SHP77 treated with DMSO at 0.1 percent for 48 hours (cell line): ENCODE data around the gene SZT2.

ENCODE experiments used
- DNase-seq: peaks from one replicate; lab custom pipeline; 2025; lab: John Stamatoyannopoulos, UW

The SZT2 gene

GRCh38 chr1:43423672-43424550 lies 34.2 kb downstream of the SZT2 start:
- no peak for DNase-seq

GRCh38 chr1:43425045-43425444 lies 35.3 kb downstream of the SZT2 start:
- no peak for DNase-seq

GRCh38 chr1:43426221-43426620 lies 36.5 kb downstream of the SZT2 start:
- no peak for DNase-seq

- no peak for DNase-seq
These were observed 37.8 kb downstream of the SZT2 start for GRCh38 chr1:43427524-43427923.

GRCh38 chr1:43427941-43428340 lies 38.2 kb downstream of the SZT2 start:
- DNase-seq, result no peak

GRCh38 chr1:43430831-43431230 lies 41.1 kb downstream of the SZT2 start:
- DNase-seq, result no peak

GRCh38 chr1:43431676-43432075 lies 42.0 kb downstream of the SZT2 start:
- DNase-seq, result no peak

GRCh38 chr1:43432171-43432860 lies 42.6 kb downstream of the SZT2 start:
- no peak for DNase-seq

- DNase-seq, result no peak
These were observed 43.2 kb downstream of the SZT2 start for GRCh38 chr1:43432907-43433306.

- no peak for DNase-seq
These were observed 44.6 kb downstream of the SZT2 start for GRCh38 chr1:43434256-43434655.

- DNase-seq, result no peak
These were observed 45.7 kb downstream of the SZT2 start for GRCh38 chr1:43435146-43436145.

- DNase-seq, result no peak
These were observed 46.7 kb downstream of the SZT2 start for GRCh38 chr1:43436371-43436770.

GRCh38 chr1:43437031-43437973 lies 47.6 kb downstream of the SZT2 start:
- no peak for DNase-seq

- no peak for DNase-seq
These were observed 48.3 kb downstream of the SZT2 start for GRCh38 chr1:43438006-43438405.

GRCh38 chr1:43438576-43438952 lies 48.9 kb downstream of the SZT2 start:
- DNase-seq, result no peak

GRCh38 chr1:43438953-43439581 lies 49.4 kb downstream of the SZT2 start:
- DNase-seq, result no peak

- DNase-seq, result no peak
These were observed 50.1 kb downstream of the SZT2 start for GRCh38 chr1:43439781-43440180.

- no peak for DNase-seq
These were observed 50.7 kb downstream of the SZT2 start for GRCh38 chr1:43440358-43440757.

- DNase-seq, result no peak
These were observed 51.6 kb downstream of the SZT2 start for GRCh38 chr1:43441166-43441893.
